A673 (cell line): Measurements from ENCODE around the gene PRADC1. TPM values are rescaled to one million over a fixed set of nuclear protein-coding genes. Genes with fewer than 3 reads are reported as not detected.

Source experiments
- BruUV-seq: library from RNA; stranded (reverse); fragments of 400-500 nt; replicated peaks from 2 replicates; lab custom pipeline; 2021; lab: Mats Ljungman, UMichigan
- CTCF ChIA-PET: fragments of 300-600 bp; sonication (Branson Sonifier 250); formaldehyde crosslinking; loops from one replicate; lab custom pipeline; 2022; ENCODE audit warnings: antibody characterized with exemption; lab: Charles Lee
- POLR2A ChIA-PET: fragments of 300-600 bp; sonication (Branson Sonifier 250); formaldehyde crosslinking; loops from one replicate; lab custom pipeline; 2022; ENCODE audit warnings: antibody characterized with exemption; ENCODE audit not compliant: low non-redundant PET; lab: Charles Lee
- DNase-seq: peaks from one replicate; pipeline ENCODE4 v3.0.0-alpha.2; 2015; ENCODE audit warnings: low spot score
- H3K27ac ChIP-seq: fragments of 200-600 bp; sonication (generic); 2 replicates; pipeline ENCODE4 v1.5.1; 2016; ENCODE audit warnings: mixed run types, low read depth, mild to moderate bottlenecking, mixed read lengths, antibody characterized with exemption, low read length; ENCODE audit not compliant: poor library complexity, severe bottlenecking
- H3K27me3 ChIP-seq: fragments of 200-600 bp; sonication (generic); replicated peaks from 2 replicates; pipeline ENCODE4 v1.6.1; 2017; ENCODE audit warnings: mixed run types, low read depth, mild to moderate bottlenecking, mixed read lengths, antibody characterized with exemption, low read length; ENCODE audit not compliant: insufficient read depth, poor library complexity
- H3K36me3 ChIP-seq: fragments of 200-600 bp; sonication (generic); 2 replicates; pipeline ENCODE4 v1.6.1; 2016; ENCODE audit warnings: mixed run types, mild to moderate bottlenecking, mixed read lengths, antibody characterized with exemption, low read length; ENCODE audit not compliant: insufficient read depth, poor library complexity, severe bottlenecking
- H3K4me1 ChIP-seq: fragments of 200-600 bp; sonication (generic); 2 replicates; pipeline ENCODE4 v1.6.1; 2017; ENCODE audit warnings: mixed run types, mild to moderate bottlenecking, mixed read lengths, antibody characterized with exemption, low read length; ENCODE audit not compliant: insufficient read depth, poor library complexity, severe bottlenecking
- H3K4me3 ChIP-seq: fragments of 200-600 bp; sonication (generic); 2 replicates; pipeline ENCODE4 v1.5.1; 2016; ENCODE audit warnings: low read depth, mixed run types, mild to moderate bottlenecking, mixed read lengths, low read length; ENCODE audit not compliant: poor library complexity, severe bottlenecking
- H3K9me3 ChIP-seq: fragments of 200-600 bp; sonication (generic); 2 replicates; pipeline ENCODE4 v1.6.1; 2016; ENCODE audit warnings: mixed run types, low read depth, mild to moderate bottlenecking, mixed read lengths, antibody characterized with exemption, low read length; ENCODE audit not compliant: poor library complexity, severe bottlenecking
- CTCF ChIP-seq: fragments of 300-800, 200-600 bp; sonication (generic); conservative IDR thresholded peaks from 2 replicates; pipeline ENCODE4 v1.5.1; 2017; ENCODE audit warnings: low read depth, mild to moderate bottlenecking, antibody characterized with exemption, low read length, moderate library complexity, mixed read lengths
- EZH2 ChIP-seq: fragments of 200-600 bp; sonication (generic); IDR thresholded peaks from 2 replicates; pipeline ENCODE4 v1.6.1; 2017; ENCODE audit warnings: borderline replicate concordance, low read depth, mild to moderate bottlenecking, mixed read lengths, antibody characterized with exemption, low read length; ENCODE audit not compliant: poor library complexity, severe bottlenecking
- intact Hi-C: fragments of 100-400 bp; cut with micrococcal nuclease; formaldehyde crosslinking; loops from one replicate; pipeline ENCODE4 v1.10.0; 2022; ENCODE audit not compliant: unreplicated experiment
- total RNA-seq: library from RNA; stranded (reverse); gene quantifications from 2 replicates; pipeline ENCODE4 v1.2.3, GENCODE V29; 2021

PRADC1 gene
- total RNA-seq, 1 experiment from 2014 or later = 17.7 TPM

GRCh38 chr2:73268366-73268829 lies 35.4 kb upstream of the PRADC1 start:
- TF ChIP-seq EZH2 (no peak), CTCF (no peak)
- ChIA-PET CTCF (no interaction called here), POLR2A (no interaction called here)
- Histone ChIP-seq H3K27ac (no peak overlapping the region), H3K4me3 (no peak overlapping the region), H3K36me3 (no peaks in the 10 kb centered on the region), H3K4me1 (no peaks in the 10 kb centered on the region), H3K9me3 (no peaks in the 10 kb centered on the region), H3K27me3 (no peaks in the 10 kb centered on the region)
- BruUV-seq = no TSS peak
- no peak for DNase-seq
- intact Hi-C loops = no loop called here

GRCh38 chr2:73267008-73267407 lies 34.0 kb upstream of the PRADC1 start:
- Histone ChIP-seq H3K27ac (no peak overlapping the region), H3K36me3 (no peaks in the 10 kb centered on the region), H3K4me1 (no peaks in the 10 kb centered on the region), H3K4me3 (no peak overlapping the region), H3K9me3 (no peaks in the 10 kb centered on the region), H3K27me3 (no peaks in the 10 kb centered on the region)
- no peak for TF ChIP-seq CTCF
- TF ChIP-seq EZH2 = no peak
- intact Hi-C loops = no loop called here
- no TSS peak for BruUV-seq
- POLR2A ChIA-PET = no interaction called here
- CTCF ChIA-PET = interaction anchor here (0.7 kb wide), 1 partner anchor 27 kb away, joined by 3 read pairs; no protein-coding TSS in a partner anchor
- DNase-seq = no peak

GRCh38 chr2:73266061-73266901 lies 33.2 kb upstream of the PRADC1 start:
- H3K27ac ChIP-seq = no peak overlapping the region
- H3K9me3 ChIP-seq = no peaks in the 10 kb centered on the region
- no peaks in the 10 kb centered on the region for H3K4me1 ChIP-seq
- DNase-seq = no peak
- ChIA-PET CTCF (interaction anchor here (0.7 kb wide), 1 partner anchor 27 kb away, joined by 3 read pairs; no protein-coding TSS in a partner anchor), POLR2A (no interaction called here)
- intact Hi-C loops = no loop called here
- H3K4me3 ChIP-seq = no peak overlapping the region
- H3K36me3 ChIP-seq = no peaks in the 10 kb centered on the region
- TF ChIP-seq EZH2 = no peak
- H3K27me3 ChIP-seq = no peaks in the 10 kb centered on the region
- no TSS peak for BruUV-seq
